HG03558 (cell line): ENCODE data around the gene CDC26.
"Not testable (repeated sequence)": the region's sequence is repeated elsewhere in the genome, so short reads cannot be mapped to it uniquely, and the experiment has no call there.

ENCODE experiments used
- ATAC-seq: cut with Tn5 transposase; IDR thresholded peaks from one replicate; pipeline ENCODE4 v1.9.1; 2021; ENCODE audit warnings: moderate number of reproducible peaks; ENCODE audit not compliant: unreplicated experiment; ENCODE audit errors: extremely low read depth

Gene CDC26

DNA sequence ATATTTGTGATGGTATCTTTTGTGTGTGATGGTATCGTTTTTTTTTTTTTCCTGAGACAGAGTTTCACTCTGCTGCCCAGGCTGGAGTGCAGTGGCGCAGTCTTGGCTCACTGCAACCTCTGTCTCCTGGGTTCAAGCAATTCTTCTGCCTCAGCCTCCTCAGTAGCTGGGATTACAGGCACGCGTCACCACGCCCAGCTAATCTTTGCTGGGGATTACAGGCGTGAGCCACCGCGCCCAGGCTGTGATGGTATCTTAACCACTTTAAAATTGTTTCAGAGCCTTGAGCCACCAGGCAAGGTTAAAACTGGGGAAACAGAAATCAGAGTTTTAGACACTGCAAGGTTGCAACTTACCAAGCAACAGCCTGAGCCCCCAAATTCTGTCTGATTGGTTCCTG, 20.9 kb upstream of the CDC26 start:
- not testable (repeated sequence) for ATAC-seq

DNA sequence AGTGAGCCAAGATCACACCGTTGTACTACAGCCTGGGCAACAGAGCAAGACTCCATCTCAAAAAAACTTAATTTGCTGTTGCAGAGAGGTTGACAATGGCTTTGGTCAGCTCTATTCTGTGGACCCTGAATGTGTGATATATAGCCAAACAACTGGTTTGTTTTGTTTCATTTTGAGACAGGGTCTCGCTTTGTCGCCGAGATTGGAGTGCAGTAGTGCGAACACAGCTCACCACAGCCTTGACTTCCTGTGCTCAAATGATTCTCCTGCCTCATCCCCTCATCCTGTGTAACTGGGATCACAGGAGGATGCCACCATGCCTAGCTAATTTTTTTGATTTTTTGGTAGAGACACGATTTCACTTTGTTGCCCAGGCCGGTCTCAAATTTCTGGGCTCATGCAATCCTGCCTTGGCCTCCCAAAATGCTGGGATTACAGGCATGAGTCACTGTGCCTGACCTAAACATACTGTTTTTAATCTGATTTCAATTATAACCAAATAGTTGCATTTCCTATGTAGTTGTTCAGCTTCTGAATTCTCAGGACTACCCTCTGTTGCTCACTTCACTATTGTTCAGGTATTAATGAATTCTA, 18.0 kb upstream of the CDC26 start:
- ATAC-seq, result no peak

DNA sequence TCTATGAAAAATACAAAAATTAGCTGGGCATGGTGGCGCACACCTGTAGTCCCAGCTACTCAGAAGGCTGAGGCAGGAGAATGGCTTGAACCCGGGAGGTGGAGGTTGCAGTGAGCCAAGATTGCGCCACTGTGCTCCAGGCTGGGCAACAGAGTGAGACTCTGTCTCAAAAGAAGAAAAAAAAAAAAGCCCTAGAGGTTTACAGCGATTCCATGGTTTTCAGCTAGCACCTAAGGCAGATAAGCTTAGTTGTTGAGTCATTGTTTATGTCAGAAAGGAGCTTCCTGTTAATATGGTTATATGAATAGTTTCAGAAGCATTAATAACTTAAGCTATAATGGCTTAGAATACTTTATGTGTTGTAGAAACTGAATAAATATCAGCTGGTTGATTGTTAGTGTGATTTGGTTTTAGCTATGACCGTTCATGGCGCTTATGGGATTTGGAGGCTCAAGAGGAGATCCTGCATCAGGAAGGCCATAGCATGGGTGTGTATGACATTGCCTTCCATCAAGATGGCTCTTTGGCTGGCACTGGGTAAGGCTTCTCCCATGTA, 14.8 kb upstream of the CDC26 start:
- ATAC-seq, result no peak

DNA sequence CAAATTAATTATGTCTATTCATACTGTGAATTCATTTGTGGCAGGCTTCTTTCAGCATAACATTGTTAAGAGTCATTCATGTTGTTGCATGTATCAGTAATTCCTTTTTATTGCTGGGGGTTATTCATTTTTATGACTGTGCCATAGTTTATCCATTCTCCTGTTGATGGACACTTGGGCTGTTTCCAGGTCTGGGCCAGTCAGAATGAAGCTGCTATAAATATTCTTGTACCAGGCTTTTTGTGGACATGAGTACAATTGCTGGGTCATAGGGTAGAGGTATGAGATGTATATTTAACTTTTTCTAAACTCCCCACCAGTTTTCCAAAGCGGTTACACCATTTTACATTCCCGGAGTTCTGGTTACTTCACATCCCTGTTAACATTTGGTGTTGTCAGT, 13.7 kb upstream of the CDC26 start:
- no peak for ATAC-seq

DNA sequence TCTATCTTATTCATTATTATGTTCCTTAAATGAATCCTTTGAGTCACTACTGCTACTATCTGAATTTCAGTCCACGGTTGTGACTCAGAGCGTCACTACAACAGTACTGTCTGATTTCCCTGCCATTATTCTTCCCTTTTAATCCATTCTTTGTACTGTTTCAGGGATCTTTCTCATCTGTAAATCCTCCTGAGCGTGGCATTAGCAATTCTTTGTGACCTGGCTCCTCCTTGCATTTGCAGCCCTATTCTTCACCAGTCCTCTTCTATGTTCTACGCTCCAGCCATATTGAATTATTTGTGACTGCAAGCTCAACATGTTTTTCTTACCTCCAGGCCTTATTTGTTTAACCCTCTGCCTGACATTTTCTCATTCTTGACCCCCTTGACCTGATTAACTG, 6.0 kb upstream of the CDC26 start:
- ATAC-seq, result no peak

DNA sequence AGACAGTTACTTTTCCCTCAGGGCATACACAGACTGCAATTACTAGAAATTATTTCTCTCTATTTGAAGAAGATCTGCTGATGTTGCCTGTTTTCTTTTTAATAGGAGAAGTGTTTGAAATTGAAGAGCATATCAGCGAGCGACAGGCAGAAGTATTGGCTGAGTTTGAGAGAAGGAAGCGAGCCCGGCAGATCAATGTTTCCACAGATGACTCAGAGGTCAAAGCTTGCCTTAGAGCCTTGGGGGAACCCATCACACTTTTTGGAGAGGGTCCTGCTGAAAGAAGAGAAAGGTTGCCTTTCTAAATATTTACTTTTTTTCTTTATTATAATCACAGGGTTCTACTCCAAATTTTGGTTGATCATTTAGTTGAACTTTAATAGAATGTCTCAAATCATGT, 3.5 kb upstream of the CDC26 start:
- ATAC-seq, result no peak

DNA sequence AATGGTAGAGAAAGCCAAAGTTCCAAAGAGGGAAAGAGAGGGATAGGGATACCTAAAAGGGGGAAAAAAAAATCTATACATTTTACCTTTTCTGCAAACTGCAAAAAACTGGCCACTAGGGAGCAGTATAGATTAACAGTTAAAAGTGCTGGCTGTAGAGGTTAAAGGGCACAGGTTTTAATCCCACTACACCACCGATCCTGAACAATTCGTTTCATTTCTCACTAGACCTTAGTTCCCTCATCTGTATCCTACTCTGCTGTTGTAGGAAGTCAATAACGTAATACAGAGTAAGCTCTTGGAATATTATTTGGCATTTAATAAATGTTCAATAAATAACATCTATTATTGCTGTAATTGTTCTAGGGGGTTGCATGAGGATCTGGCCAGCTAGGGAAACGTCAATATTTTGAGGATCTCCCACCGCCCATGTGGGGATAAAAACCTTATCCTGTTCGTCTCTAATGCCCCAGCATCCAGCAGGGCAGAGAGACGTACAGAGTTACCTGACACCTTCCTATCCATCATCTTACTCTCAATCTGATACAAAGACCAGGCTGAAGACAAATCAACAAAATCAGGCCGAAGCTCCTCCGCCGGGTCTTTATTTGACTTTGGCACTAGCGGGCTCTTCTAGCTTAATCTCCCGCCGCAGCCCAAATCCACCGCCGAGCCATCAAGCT, 757 bp downstream of the CDC26 start:
- ATAC-seq, result no peak

DNA sequence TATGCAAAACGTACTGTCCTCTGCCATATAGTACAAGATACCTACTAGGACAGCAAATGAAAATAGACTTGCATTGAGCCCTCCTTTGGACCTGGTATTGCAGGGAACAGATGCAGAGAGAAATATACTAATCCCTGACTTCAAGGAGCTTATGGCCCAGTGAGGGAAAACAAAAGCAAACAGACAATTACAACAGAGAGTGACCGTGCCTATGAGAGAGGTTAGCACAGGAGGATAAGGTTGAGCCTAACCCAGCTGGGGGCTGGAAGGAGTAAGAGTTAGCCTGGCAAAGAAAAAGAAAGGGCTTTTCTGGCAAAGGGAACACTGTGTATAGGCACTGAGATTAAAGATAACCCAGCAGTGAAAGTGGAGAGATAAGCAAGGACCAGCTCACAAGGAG, 5.5 kb downstream of the CDC26 start:
- ATAC-seq, result no peak

DNA sequence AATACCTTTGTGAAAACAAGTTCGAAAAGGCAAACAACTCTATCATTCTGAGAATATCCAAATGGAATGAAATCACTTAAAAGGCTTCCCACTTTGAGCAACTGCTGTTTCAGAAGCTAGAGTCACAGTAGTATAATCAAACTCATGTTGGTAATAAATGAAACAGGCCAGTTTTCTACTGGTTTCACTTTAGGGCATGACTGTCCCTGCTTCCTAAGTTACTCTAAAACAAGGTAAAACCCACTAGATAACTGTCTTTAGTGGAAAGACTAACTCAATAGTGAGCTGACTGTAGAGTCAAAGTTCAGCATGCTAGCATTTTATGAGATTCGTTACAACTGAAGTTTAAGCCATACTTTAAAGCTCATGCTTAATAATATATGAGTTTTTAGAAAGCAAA, 6.0 kb downstream of the CDC26 start:
- ATAC-seq, result no peak

DNA sequence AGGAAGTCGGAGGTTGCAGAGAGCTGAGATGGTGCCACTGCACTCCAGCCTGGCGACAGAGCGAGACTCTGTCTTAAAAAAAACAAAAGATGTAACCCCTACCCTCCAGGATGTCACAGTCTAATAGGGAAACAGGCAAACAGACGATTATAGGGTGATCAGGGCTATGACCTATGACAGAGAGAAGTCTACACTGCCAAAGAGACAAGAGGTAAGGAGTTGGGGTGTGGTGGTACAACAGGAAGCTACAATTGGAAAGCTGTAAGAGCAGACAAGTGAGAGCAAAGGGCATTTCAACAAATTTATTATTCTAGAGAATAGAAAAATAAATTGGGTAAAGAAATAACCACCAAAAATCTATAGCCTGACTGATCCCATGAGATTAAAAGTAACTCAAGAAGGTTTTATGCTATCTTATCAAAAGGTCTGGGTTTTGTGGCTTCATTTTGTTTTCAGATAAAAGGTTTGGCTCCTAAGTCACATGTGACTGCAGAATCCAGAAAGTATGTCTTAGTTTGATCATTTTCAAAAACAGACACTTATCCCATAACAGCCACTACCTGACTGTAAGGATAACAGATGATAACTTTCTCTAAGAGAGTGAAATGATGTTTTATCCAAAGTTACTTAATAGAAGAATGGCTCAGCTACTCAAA, 7.3 kb downstream of the CDC26 start:
- ATAC-seq, result no peak

DNA sequence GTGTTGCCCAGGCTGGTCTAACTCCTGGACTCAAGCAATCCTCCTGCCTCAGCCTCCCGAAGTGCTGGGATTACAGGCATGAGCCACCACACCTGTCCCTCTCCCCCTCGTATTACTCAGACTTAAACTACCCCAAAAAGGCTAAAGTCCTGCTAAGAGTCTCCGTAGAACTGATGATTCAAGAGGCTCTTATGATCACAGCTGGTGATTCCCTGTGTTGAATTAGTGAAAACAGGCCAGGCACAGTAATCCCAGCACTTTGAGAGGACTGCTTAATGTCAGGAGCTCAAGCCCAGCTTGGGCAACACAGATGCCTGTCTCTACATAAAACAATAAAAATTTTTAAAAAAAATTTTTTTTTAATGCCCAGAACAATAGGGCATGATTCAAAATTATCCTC, 9.2 kb downstream of the CDC26 start:
- no peak for ATAC-seq

DNA sequence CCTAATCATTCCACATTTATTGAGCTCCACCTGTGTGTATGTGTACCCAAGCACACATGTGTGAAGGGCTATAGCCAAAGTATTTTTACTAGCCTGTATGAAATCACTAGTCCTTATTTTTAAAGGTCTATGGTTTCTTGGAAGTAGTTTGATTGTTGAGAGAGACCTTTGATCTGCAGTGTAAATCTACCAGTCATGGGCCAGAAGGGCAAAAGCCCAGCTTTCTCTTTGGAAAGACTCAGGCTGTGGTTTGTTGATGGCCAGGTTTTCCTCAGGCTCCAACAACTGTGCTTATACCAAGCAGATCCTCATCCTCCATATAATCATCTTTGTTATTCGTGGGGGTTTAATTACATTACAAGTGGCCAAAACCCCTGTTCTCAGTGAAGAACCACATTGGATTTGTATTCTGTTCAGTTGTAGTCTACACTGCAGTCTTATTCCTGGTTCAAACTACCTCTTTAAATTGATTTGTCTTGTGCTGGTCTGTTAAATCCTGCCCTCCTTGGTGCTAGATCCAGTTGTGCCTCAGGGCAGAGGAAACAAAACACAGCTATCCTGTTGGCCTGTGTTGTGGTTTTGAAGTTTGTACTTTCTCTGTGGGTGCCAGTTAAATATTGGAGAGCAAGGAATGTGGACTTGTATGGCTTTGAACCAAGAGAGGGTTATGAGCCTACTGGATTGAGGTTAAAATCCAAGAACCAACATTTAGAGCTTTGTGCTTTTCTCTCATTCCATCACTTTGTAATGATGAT, 13.3 kb downstream of the CDC26 start:
- ATAC-seq, result no peak

DNA sequence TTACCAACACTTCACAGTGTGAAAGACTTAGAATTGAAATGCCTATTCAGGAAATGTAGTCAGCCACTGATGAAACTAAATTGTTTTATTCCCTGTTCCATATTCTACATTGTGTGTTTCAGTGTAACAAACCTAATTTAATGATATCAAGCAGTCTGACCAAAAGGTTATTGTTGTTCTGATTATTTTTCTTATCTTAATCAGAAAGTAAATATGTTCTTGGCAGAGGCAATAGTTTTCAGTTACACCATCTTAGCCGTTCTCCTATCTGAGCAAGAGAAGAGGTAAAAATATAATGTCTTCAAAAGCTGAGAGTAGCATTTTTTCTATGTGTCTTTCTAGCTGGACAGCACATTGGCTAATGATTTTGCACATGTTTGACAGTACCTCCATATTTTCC, 17.1 kb downstream of the CDC26 start:
- ATAC-seq, result no peak

DNA sequence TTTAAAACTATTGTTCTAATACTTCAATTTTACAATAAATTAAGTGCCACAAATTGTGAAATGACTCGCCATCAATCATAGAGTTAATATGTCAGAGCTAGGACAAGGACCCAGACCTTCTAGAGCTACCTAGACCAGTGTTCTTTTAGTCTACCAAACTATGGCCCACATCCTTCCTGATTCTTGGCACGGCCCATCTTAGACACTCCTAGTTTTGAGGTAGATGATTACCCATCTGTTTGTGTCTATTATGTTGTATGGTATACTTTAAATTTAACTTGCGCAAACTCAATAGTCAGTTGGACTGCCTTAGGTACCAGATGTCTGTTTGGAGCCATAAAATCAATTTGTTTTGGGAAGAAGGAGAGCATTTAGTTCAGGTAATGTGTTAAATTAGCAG, 17.5 kb downstream of the CDC26 start:
- no peak for ATAC-seq

DNA sequence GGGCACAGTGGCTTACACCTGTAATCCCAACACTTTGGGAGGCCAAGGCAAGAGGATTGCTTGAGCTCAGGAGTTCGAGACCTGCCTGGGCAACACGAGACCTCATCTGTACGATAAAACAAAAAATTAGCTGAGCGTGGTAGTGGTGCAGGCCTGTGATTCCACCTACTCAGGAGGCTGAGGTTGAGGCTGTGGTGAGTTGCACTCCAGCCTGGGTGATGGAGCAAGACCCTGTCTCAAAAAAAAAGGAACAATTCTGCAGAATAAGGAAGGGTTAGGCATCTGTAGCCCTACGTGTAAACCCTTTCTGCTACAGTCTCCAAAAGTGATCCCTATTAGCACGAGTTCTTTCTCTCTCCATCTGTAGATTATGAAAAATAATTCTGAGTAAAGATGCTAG, 19.9 kb downstream of the CDC26 start:
- no peak for ATAC-seq

DNA sequence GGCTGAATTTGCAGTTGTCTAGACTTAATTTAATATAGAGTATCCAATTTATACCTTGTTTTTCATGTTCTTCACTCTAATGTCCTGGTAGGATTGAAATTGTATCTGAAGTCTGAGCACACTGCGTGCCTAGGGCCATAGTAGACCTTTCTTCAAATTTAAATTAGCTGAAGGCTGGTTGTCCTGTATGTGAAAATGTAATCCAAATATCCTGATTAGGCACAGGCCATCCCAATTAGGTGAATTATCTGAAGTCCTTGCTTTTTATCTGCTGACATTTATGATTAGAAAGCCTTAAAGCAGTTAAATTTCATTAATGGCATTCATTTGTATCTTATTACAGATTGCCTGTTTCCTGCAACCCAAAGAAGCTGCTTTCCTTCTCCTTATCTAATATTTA, 20.4 kb downstream of the CDC26 start:
- no peak for ATAC-seq

DNA sequence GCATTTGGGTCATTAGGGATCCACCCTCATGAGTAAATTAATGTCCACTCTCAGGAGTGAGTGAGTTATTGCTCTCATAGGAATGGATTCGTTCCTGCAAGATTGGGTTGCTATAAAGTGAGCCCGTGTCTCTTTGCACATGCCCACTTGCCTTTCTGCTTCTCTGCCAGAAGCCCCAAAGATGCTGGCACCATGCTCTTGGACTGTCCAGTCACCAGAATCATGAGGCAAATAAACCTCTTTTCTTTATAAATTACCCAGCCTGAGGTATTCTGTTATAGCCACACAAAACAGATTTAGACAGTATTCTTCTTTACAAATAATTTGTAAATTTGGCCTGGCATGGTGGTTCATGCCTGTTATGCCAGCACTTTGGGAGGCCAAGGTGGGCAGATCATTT, 24.6 kb downstream of the CDC26 start:
- ATAC-seq, result no peak

DNA sequence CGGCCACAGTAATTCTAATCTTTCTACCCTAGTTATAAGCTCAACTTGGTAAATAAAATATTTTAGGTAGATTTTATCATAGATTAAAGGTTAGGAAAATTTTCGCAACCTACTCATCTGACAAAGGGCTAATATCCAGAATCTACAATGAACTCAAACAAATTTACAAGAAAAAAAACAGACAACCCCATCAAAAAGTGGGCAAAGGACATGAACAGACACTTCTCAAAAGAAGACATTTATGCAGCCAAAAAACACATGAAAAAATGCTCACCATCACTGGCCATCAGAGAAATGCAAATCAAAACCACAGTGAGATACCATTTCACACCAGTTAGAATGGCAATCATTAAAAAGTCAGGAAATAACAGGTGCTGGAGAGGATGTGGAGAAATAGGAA, 25.7 kb downstream of the CDC26 start:
- not testable (repeated sequence) for ATAC-seq

DNA sequence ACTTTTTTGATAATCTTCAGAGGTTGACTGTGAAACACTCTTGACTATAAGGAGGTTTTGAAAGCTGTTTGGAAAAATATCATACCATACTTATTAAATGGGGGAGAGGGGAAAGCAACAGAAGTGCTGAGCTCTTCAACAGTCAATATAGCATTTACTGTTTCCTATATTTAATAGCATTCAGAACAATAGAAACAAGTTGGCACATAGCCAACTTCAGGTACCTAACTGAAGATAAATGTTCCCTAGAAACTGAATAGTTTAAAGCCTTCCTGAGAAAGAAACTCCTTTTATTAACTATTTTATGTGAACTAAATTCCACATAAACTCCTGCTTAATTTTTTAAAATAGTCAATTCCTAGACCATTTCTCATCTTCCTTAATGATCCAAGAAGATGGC, 27.7 kb downstream of the CDC26 start:
- ATAC-seq, result no peak

DNA sequence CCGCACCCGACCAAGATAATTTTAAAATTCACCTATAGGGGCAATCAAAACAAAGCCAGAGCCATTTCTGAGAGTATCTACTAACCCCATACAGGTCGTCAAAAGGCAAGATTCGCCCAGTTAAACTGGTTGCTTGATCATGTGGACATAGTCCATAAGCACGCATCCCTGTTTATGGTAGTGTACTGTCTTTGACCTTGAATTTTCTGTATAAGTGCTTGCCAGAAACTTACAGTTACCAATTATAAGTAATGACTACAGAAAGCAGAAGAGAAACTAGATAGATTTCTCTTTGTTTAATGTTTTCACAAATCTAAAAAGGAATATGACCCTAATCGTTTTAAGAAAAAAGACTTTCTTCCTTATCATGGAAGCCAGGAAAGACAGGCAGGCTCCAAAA, 28.4 kb downstream of the CDC26 start:
- ATAC-seq, result no peak

DNA sequence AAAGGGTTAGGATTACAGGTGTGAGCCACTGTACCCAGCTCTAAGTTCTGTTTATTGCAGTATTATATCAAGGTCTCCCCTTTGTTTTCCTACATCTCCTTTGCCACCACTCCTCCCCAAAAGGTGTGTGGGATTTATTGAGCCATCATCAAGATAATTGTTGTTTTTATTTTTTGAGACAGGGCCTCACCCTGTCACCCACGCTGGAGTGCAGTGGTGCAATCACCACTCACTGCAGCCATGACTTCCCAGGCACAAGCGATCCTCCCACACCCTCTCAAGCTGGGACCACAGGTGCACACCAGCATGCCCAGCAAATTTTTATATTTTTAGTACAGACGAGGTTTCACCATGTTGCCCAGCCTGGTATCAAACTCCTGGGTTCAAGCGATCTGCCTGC, 29.5 kb downstream of the CDC26 start:
- ATAC-seq, result no peak
